HG03159 (cell line): ENCODE results near the gene DDA1.
"Not testable (repeated sequence)": the region's sequence is repeated elsewhere in the genome, so short reads cannot be mapped to it uniquely, and the experiment has no call there.

Experiments used
- ATAC-seq: cut with Tn5 transposase; IDR thresholded peaks from one replicate; pipeline ENCODE4 v1.9.1; 2021; ENCODE audit warnings: mild to moderate bottlenecking, moderate library complexity; ENCODE audit not compliant: unreplicated experiment

The DDA1 gene

DNA sequence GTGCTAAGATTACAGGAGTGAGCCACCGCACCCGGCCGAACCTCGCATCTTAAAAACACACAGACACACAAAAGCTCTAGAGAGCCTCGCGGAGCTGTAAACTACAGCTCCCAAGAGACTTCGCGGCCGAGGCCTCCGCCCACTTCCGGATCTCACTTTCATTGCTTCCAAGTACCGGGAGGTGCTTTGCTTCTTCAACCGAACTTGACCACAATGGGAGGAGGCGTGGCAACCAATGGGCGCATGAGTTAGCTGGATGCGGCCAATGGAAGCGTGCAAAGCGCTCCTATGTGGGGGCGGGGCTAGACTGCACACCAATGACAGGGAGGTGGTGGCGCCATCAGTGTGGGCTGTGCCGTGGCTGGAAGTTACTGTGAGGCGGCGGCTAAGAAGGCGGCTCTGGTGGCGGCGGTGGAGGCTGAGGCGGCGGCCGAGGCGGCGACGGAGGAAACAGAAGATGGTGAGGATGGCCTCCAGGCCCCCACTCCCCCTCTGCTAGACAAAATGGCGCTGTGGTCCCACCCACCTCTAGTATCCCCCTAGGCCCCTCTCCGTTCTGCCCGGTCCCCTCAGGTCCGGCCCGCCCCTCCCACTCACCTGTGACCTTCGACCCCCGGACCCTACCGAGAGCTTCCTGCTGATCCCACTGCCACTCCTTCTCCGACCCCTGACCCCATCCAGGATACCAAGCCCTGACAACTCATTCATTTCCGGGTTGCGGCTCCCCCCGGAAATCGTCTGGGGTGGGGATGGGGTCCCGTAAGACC is at the start of gene DDA1:
Gene DDA1, plus strand, starts transcription at position 366 of the 767 bp plus-strand sequence. Its CDS starts 92 bp downstream, at position 458.
- ATAC-seq = peak; percentile 67

DNA sequence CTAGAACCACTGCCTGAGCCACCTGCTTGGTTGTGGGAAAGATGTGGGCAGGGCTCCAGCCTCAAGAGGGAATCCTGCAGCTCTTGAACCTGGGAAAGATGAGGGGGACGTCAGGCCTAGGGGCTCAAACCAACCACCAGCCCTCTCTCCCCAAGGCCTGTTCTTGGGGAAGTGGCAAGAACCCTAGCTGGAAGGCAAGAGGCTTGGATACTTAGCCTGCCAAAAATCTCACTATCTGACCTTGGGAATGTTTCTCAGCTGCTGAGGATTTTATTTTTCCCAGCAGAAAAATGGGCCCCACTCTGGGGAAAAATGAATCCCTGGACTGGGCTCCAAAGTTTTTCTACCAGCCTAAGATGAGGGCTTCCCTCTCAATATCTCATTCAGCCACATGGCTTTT is 49.4 kb upstream of the DDA1 start:
- ATAC-seq = no peak

DNA sequence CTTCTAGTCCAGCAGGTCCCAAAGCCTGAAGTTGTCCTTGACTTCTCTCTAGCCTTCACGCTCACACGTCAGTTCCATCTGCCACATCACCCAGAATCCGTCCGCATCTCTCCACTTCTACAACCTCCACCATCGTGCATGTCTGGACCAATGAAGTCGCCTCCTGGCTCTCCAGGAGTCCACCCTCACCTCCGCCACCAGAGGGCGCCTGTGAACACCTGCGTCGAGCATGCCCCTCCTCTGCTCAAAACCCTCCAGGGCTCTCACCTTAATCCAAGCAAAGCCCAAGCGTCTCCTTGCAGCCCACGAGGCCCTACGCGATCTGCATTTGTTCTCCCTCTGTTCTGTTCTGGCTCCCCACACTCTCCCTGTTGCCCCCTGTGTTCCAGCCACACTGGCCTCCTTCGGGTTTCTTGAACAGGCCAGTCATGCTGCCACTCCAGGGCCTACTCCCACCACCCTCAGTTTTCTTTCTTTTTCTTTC is 48.5 kb upstream of the DDA1 start:
- ATAC-seq = peak; percentile 70

DNA sequence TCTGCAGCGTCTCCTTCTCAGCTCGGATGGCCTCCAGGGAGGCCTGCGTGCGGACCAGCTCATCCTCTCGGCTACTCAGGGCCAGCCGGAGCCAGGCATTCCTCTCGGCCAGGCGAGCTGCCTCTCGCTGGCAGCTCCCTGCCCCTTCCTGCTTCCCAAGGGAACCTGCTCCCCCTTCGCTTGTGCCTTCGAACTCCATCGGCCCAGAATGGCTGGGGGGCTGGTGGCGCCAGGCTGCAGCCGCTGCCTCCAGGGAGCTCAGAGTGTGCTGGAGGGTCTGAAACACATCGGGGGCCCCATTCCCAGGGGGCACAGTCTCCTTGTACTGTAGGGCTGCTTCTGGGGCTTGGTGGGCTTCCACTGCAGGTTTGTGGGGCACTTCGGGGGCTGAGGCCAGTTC is 46.8 kb upstream of the DDA1 start:
- ATAC-seq = no peak

DNA sequence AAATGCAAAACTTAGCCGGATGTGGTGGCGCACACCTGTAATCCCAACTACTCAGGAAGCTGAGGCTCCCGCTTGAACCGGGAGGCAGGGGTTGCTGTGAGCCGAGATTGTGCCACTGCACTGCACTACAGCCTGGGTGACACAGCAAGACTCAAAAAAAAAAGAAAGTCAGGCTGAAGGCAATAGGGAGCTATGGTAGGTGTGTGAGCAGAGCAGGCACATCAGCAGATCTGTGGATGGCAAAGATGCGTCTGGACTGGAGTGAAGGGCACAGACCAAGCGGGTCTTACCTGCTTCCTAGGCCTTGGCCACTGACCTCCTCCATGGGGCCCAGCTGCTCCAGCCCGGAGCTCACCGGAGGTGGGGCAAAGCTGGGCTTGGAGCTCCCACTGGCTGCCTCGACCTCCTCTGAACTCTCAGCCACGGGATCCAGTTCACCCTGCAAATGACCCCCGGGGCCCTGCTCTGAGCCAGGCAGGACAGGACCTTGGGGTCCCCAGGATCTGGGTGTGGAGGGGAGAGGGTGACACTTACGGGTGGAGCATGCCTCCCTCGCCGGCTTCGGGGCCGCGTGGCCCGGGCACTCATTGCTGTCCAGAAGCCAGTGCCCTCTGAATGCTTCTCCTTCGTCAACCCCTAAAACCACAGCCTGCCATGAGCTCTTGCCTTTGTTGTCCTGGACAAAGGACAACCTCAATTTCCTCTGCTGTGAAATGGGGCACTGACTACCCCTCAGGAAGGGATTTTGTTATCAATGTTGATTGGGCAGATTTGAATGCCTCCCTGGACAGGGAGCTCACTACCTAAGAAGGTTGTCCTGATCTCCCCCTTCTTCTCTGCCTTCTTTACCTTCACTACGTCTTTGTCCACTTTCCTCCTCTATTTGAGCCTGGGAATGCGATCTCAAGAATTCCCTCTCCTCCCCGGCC is 45.4 kb upstream of the DDA1 start:
- no peak for ATAC-seq

- no peak for ATAC-seq
Observed at GRCh38 chr19:17264641-17264979, 44.8 kb upstream of the DDA1 start, which contains the start of gene USHBP1. Gene USHBP1, minus strand, starts transcription at chr19:17264745. Its CDS starts 446 bp downstream, at chr19:17264299.

GRCh38 chr19:17266026-17266425 is 43.3 kb upstream of the DDA1 start:
- no peak for ATAC-seq

DNA sequence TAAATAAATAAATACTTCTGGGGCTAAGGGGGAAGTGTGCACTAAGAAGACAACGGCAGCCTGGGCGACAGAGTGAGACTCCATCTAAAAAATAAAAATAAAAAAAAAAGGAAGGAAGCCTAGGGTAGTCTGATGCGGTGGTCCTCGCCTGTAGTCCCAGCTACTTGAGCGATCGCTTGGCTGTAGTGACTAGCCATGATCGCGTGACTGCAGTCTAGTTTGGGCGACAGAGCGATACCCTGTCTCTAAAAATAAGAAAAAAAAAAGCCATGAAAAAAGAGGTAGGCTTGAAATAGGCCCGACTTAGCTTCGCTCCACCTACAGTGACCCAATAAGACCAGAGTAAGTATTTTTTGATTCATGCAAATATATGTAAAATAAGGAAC is 42.8 kb upstream of the DDA1 start:
- no peak for ATAC-seq

GRCh38 chr19:17266975-17267788 is 42.2 kb upstream of the DDA1 start, which contains the start of gene BABAM1:
Gene BABAM1, plus strand, starts transcription at chr19:17267443. Its CDS starts 1,364 bp downstream, at chr19:17268807.
- ATAC-seq = peak; percentile 86

GRCh38 chr19:17268754-17269153 is 40.6 kb upstream of the DDA1 start:
- ATAC-seq = no peak

DNA sequence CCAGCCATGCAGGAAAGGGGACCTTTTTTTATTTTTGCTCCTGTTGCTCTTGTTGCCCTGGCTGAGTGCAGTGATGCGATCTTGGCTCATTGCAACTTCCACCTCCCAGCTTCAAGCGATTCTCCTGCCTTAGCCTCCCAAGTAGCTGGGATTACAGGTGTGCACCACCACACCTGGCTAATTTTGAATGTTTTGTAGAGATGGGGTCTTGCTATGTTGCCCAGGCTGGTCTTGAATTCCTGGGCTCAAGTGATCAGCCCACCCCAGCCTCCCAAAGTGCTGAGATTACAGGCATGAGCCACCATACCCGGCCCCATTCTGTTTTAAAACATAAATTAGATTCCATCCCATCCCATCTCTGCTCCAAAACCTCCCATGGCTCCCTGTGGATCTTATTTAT is 34.5 kb upstream of the DDA1 start:
- not testable (repeated sequence) for ATAC-seq

GRCh38 chr19:17275441-17276175 is 33.8 kb upstream of the DDA1 start:
- ATAC-seq = no peak

- no peak for ATAC-seq
Observed at GRCh38 chr19:17279436-17279835, 29.9 kb upstream of the DDA1 start.

DNA sequence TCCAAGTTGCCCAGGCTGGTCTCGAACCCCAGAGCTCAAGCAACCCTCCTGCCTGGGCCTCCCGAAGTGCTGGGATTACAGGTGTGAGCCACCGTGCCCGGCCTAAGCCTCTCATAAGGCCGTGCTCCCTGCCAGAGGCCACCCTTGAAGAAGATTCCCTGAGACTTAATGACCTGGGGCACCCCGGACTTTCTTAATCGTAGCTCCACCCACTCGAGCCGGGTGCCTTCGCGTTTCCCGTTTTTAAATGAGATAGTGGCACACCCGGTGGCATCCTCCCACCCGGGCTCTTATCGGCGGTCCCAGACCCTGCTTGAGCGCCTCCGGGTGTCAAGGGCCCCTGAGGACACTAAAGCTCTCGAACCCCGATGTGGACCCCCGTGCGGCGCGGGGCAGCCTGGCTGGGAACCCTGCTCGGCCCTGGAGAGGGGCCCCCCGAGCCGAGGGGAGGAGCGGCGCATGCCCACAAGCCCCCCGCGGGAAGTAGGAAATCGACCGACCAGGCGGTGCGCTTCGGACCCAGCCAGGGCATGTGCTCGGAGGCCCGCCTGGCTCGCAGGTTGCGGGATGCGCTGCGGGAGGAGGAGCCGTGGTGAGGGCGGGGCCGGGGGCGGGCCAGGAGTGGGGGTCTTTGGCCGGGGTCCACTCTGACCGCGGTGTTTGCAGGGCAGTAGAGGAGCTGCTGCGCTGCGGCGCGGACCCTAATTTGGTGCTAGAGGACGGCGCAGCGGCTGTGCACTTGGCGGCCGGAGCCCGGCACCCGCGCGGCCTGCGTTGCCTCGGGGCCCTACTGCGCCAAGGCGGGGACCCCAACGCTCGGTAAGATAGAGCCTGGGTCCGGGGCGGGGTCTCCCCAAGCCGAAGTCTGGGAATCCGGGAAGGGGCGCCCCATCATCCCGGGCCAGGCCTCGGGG is 27.7 kb upstream of the DDA1 start, which contains the start of gene ANKLE1:
Gene ANKLE1, plus strand, starts transcription at position 511 of the 914 bp plus-strand sequence. Its CDS starts 20 bp downstream, at position 531.
- no peak for ATAC-seq

- peak; percentile 63 for ATAC-seq
Observed at GRCh38 chr19:17282488-17283125, 26.8 kb upstream of the DDA1 start.

GRCh38 chr19:17283504-17283996 is 25.8 kb upstream of the DDA1 start:
- ATAC-seq = no peak

DNA sequence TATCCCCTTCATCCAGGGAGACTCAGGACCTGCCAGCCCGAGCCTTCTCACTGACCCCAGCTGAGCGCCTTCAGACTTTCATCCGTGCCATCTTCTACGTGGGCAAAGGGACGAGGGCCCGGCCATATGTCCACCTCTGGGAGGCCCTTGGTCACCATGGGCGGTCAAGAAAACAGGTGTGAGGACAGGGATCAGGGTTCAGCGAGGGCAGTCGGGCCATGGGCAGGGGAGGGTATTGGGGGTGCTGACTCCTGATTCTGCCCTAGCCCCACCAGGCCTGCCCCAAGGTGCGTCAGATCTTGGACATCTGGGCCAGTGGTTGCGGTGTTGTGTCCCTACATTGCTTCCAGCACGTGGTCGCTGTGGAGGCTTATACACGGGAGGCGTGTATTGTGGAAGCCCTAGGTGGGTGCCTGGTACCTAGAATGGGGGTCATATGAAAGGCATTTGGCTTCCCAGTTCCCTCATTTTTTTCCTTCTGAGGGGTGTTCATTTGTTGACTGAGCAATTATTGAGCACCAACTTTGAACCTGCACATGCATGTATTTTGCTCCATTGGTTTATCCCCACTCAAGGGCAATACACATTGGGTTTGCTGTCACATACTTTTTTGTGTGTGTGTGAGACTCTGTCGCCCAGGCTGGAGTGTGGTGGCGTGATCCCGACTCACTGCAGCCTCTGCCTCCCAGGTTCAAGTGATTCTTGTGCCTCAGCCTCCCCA is 23.8 kb upstream of the DDA1 start:
- ATAC-seq = no peak

GRCh38 chr19:17286263-17286662 is 23.1 kb upstream of the DDA1 start:
- no peak for ATAC-seq
